Measurements from ENCODE around the gene TBX1.

TBX1 gene

DNA sequence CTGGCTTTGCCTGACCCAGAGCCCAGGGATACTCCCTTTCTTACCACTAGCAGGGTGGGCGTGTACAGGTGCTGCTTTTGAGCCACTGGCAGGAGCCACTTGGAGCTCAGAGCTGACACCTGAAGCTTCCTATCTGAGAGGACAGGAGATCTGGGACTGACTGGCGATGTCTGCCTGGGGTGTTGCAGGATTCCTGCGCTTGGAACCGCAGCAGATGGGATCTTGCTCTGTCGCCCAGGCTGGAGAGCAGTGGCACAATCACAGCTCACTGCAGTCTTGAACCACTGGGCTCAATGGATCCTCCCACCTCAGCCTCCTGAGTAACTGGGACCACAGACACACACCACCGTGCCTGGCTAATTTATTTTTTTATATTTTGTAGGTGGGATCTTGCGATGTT lies 19.5 kb upstream of the TBX1 start:
- H3K27ac ChIP-seq, result no peak overlapping the region
- TF ChIP-seq, protein P1, sequence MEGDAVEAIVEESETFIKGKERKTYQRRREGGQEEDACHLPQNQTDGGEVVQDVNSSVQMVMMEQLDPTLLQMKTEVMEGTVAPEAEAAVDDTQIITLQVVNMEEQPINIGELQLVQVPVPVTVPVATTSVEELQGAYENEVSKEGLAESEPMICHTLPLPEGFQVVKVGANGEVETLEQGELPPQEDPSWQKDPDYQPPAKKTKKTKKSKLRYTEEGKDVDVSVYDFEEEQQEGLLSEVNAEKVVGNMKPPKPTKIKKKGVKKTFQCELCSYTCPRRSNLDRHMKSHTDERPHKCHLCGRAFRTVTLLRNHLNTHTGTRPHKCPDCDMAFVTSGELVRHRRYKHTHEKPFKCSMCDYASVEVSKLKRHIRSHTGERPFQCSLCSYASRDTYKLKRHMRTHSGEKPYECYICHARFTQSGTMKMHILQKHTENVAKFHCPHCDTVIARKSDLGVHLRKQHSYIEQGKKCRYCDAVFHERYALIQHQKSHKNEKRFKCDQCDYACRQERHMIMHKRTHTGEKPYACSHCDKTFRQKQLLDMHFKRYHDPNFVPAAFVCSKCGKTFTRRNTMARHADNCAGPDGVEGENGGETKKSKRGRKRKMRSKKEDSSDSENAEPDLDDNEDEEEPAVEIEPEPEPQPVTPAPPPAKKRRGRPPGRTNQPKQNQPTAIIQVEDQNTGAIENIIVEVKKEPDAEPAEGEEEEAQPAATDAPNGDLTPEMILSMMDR (conservative IDR thresholded peaks at IDR 0.05), result no peak
- no peak for TF ChIP-seq ZFX (IDR thresholded peaks at IDR 0.05)

DNA sequence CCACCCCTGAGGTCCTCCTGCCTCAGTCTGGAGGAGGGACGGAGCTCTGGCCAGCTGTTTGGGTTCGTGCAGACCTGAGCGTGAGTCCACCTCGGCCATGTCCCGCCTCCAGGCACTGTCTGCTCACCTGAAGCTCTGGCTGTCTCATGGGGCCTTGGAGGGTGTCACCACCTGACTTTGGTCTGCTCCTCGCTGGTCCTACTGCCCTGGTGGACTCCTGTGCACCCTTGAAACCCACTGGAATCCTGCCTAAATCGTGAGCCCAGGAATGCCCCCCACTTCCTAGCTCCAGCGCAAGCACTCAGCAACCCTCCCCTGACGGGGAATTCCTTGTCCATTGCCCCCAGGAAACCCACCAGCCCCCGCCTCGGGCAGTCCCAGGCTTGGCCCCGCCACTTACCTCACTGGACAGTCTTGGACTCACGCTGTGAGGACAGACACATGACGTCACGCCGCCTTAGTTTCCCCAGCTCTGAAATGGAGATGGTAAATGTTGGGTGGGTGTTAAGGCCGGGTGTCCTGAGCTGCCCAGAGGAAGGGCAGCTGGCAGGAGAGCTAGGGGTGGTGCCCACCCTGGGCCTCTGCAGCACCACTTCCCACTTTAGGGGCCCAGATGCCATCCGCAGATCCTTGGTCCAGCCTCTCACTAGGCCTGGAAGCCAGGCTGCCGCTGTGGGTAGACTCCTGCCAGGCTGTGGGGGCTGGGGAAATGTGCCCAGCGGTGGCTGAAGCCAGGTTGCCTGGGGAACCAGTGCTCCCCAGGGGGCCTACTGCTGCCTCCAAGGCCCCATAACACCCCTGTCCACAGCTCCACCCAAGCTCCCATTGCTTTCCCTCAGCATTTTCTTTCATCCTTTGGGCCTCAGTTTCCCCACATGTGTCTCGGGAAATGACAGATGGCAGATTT lies 18.2 kb upstream of the TBX1 start:
- H3K27ac ChIP-seq, result no peak overlapping the region
- no peak for TF ChIP-seq ZFX (IDR thresholded peaks at IDR 0.05)
- TF ChIP-seq, protein P1 (conservative IDR thresholded peaks at IDR 0.05), result no peak

DNA sequence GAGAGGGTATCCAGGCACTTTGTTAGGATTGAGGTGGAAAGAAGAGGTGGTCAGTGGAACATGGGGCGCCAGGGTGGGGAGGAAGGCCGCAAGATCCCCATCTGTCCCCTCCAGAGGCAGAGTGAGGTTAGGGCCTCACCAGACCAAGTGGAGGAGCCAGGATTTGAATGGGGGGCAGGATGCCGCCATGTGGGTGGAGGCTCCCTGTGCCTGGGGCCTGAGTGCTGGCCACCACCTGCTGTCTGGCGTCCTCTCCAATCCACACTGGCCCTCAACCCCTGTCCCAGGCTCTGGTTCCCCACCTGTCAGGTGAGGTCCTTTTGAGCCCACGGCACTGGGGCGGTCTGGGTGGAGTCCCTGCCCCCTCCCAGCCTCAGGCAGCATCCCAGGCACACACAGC lies 17.5 kb upstream of the TBX1 start:
- TF ChIP-seq, protein P1 (conservative IDR thresholded peaks at IDR 0.05), result no peak
- no peak for TF ChIP-seq ZFX (IDR thresholded peaks at IDR 0.05)
- H3K27ac ChIP-seq, result no peak overlapping the region

DNA sequence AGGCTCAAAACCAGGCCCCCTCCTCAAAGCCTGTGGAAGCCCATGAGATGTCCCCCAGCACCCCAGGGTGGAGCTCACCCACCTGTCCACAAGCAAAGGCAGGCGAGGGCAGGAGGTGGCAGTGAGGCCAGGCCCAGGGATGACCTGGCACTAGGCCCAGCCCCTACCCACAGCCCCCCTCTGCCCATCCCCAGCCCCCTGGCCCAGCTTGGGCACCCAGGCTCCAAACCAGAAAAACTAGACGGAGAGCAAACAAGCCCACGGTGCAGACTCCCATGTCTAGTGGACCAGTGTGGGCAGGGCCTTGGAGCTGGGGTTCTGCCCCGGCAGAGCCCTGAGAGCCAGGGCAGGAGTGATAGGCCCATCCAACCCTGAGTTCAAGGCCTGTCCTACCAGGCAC lies 16.9 kb upstream of the TBX1 start:
- peak overlapping the region; percentile 6 for H3K27ac ChIP-seq
- TF ChIP-seq, protein P1 (conservative IDR thresholded peaks at IDR 0.05), result no peak
- TF ChIP-seq ZFX (IDR thresholded peaks at IDR 0.05), result no peak

DNA sequence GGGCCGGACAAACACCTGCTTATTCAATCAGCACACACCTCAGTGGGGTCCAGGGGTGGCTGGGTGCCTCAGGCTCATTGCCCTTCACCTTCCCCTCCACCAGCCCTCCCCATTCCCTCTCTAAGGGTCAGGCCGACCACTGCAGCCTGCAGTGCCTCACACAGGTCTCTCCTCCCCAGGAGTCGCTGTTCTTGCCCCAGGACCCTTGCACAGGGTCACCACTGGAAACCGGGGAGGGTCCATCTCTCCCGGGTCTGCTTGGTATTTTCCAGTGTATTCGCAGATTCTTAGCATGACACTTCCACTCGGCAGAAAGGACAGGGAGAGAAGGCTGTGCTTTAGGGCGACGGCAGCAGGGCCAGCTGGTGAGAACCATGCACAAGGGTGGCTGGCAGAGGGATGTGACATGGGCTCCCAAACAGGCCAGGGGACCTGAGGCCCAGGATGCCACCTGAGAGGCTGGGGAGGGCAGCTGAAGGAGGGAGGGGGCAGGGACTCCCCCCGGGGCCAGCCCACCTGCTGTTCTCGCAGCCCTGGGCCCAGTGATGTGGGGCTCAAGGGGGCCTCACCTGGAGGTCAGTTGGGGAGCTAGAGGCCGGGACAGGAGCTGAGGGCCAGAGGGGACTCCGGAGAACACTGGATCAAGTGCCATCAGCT lies 16.1 kb upstream of the TBX1 start:
- peak overlapping the region; percentile 6 for H3K27ac ChIP-seq
- TF ChIP-seq, protein P1 (conservative IDR thresholded peaks at IDR 0.05), result no peak
- TF ChIP-seq ZFX (IDR thresholded peaks at IDR 0.05), result no peak

DNA sequence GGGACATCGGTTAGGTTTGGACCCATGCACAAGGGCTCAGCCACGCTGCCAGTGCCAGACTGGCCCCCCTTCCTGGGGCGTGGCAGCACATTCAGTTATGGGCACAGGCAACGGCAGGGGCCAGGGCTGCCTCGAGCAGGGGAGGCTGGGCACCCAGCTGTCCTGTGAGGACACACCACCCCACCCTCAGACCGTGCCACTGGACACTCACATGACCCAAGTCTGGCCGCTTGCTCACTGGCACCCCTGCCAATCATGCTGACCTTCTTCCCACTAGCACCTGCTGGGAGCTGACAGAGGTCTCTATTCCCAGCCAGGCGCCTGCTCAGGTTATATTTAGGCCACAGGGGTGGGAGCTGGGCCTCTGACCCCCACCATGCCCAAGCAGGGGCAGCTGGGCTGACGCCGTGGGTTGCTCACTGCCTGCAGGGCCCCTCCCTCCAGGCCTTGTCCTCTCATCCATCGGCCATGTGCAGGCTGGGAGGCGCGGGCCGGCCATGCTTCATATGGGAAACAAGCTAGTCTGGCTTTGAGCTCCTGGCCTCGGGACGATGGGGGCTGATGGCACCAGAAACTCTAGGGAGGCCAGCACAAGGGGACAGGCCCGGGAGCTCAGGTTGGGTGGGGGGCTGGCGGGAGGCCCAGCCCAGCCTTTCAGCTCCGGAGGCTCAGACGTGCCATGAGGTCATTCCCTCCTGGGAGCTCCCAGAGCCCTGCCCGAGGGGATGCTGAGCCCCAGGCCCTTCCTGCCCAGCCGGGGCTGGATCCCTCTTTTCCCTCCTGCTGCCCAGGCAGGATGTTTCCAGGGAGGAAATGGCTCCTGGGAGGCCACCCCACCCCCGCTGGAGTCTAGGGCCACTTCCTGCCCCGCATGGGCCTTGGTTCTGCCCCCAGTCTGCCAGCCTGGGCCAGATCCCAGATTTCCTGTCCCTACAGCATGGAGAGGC lies 15.2 kb upstream of the TBX1 start:
- TF ChIP-seq ZFX (IDR thresholded peaks at IDR 0.05), result no peak
- TF ChIP-seq, protein P1 (conservative IDR thresholded peaks at IDR 0.05), result no peak
- no peak overlapping the region for H3K27ac ChIP-seq
